Duodenal mucosa (tissue), 2 donors: ENCODE results near the gene GPR183.
A peak's percentile ranks its signal among the peaks of the same experiment; 100 is the strongest.

Experiments
- H3K27ac ChIP-seq: one replicate; pipeline ENCODE4 v1.7.0; 2013; ENCODE audit warnings: low read depth, low read length
- H3K27me3 ChIP-seq, 2 donors: one replicate each; pipeline ENCODE4 v1.7.0; 2013; ENCODE audit warnings: low read length in 2 of 2, control low read depth in 1 of 2; ENCODE audit not compliant: insufficient read depth in 2 of 2, control insufficient read depth in 1 of 2
- H3K36me3 ChIP-seq, 2 donors: one replicate each; pipeline ENCODE4 v1.7.0; 2013; ENCODE audit warnings: low read length in 2 of 2, control low read depth in 1 of 2; ENCODE audit not compliant: insufficient read depth in 2 of 2, control insufficient read depth in 1 of 2
- H3K4me1 ChIP-seq, 2 donors: one replicate each; pipeline ENCODE4 v1.7.0; 2013; ENCODE audit warnings: low read length in 2 of 2, control low read depth in 1 of 2; ENCODE audit not compliant: insufficient read depth in 2 of 2, control insufficient read depth in 1 of 2
- H3K4me3 ChIP-seq, 2 donors: one replicate each; pipeline ENCODE4 v1.7.0; 2013; ENCODE audit warnings: low read length in 2 of 2, low read depth in 1 of 2
- H3K9ac ChIP-seq, 2 donors: one replicate each; pipeline ENCODE4 v1.7.0; 2013; ENCODE audit warnings: low read length in 2 of 2, low read depth in 1 of 2
- H3K9me3 ChIP-seq, 2 donors: one replicate each; pipeline ENCODE4 v1.7.0; 2013; ENCODE audit warnings: low read length in 2 of 2, control low read depth in 1 of 2; ENCODE audit not compliant: control insufficient read depth in 1 of 2

Gene GPR183

DNA sequence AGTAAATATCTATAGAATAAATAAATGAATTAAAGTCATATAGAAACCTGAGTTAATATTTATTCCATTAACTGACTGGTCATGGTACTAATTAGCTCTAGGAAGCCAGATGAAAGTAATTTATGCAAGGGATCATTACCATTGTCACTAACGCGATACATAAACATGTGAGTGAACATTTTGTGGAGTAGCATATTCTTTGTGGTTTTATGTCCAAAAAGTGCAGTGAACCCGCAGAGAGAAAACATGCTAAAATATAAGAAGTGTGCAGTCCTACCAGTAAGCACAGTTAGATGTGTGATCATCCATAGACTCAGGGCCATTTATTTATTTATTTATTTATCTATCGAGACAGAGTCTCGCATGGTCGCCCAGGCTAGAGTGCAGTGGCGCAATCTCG is 1.6 kb downstream of the GPR183 start:
- Histone ChIP-seq H3K27me3 (no peaks in the 10 kb centered on the region), H3K4me1 (peaks cover 8 to 11% of the 10 kb centered on the region in 2 donors), H3K4me3 (peak overlapping the region in 1 of 2 donors; percentile 57), H3K36me3 (peaks cover 5 to 6% of the 10 kb centered on the region in 2 donors), H3K9ac (peak overlapping the region in 1 of 2 donors; percentile 22), H3K27ac (no peak overlapping the region), H3K9me3 (no peaks in the 10 kb centered on the region)

DNA sequence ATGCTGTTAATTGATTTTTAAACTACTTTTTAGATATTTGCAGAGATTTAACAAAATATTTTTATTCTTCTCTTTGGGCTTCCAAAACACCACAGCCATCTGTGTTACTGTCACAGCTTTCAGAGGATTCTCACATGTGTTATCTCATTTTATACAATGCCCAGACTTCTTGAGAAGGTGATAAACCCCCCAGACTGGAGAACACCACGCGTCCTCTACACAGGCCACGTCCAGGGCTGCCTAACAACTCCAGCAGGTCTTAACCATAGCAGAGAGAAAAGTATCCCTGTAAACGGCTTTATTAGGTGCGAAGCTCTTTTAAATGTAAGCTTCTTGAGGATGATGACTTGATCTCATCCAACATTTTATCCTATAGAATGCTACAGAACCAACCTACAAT is 2.0 kb downstream of the GPR183 start:
- Histone ChIP-seq H3K27me3 (no peaks in the 10 kb centered on the region), H3K36me3 (peaks cover 5 to 6% of the 10 kb centered on the region in 2 donors), H3K4me1 (peaks cover 8 to 10% of the 10 kb centered on the region in 2 donors), H3K9me3 (no peaks in the 10 kb centered on the region), H3K27ac (no peak overlapping the region), H3K9ac (peak overlapping the region in 1 of 2 donors; percentile 22), H3K4me3 (peak overlapping the region in 1 of 2 donors; percentile 31)

DNA sequence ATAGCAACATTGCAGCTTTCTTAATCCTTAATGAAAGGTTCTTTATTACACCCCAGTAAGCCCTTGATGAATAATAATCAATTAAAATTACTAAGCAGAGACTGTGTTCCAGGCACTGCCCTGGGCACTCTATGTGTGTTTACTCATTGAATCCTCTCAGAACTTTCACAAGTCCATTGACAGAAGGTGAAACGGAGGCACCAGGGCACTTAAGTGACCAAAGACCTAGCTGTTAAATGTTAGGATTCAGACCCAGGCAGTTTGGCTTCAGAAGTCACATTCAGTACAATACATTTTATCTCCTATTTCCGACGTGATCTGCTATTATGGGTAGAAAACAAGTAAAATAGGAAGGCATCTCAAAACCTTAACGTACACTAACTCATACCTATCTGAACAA is 2.7 kb downstream of the GPR183 start:
- H3K27ac ChIP-seq = no peak overlapping the region
- no peak overlapping the region for H3K4me3 ChIP-seq
- peaks cover 8 to 13% of the 10 kb centered on the region in 2 donors for H3K4me1 ChIP-seq
- H3K36me3 ChIP-seq = peaks cover 5 to 6% of the 10 kb centered on the region in 2 donors
- H3K9ac ChIP-seq = peak overlapping the region; percentile 26 to 45
- no peaks in the 10 kb centered on the region for H3K9me3 ChIP-seq
- no peaks in the 10 kb centered on the region for H3K27me3 ChIP-seq

DNA sequence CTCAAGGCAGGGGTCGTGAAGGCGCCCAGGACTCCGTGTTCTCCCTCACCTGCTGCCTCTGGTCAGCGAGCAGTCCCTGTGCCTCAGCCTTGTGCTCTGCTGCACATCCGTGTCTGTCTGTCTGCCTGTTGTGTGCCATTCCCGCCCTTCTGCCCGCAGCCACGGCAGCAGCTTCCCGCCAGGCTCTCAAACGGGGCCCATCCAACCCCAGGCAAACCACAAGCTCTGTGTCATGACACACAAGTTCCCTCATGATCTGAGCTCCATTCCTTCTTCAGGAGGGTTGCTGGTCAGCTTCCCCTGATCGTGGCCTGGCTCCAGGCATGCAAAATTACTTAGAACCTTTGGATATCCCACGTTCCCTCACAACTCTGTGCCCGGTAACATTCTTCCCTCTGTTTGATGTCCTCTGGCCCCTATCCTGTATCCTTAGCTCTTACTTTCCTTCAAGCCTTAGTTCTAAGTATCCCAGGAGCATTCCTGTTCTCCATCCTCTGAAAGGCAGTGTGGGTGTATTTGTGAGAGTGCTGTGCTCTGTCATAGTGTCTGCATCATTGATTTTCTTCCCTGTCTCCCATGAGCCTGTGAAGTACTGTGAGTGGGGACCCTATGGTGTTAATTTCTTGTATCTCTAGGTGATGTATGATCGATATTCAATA is 3.2 kb downstream of the GPR183 start:
- H3K27ac ChIP-seq = no peak overlapping the region
- H3K9ac ChIP-seq = peak overlapping the region; percentile 26 to 45
- peaks cover 3 to 5% of the 10 kb centered on the region in 2 donors for H3K36me3 ChIP-seq
- H3K4me1 ChIP-seq = peaks cover 8 to 13% of the 10 kb centered on the region in 2 donors
- no peaks in the 10 kb centered on the region for H3K27me3 ChIP-seq
- no peaks in the 10 kb centered on the region for H3K9me3 ChIP-seq
- H3K4me3 ChIP-seq = peak overlapping the region; percentile 22 to 38

DNA sequence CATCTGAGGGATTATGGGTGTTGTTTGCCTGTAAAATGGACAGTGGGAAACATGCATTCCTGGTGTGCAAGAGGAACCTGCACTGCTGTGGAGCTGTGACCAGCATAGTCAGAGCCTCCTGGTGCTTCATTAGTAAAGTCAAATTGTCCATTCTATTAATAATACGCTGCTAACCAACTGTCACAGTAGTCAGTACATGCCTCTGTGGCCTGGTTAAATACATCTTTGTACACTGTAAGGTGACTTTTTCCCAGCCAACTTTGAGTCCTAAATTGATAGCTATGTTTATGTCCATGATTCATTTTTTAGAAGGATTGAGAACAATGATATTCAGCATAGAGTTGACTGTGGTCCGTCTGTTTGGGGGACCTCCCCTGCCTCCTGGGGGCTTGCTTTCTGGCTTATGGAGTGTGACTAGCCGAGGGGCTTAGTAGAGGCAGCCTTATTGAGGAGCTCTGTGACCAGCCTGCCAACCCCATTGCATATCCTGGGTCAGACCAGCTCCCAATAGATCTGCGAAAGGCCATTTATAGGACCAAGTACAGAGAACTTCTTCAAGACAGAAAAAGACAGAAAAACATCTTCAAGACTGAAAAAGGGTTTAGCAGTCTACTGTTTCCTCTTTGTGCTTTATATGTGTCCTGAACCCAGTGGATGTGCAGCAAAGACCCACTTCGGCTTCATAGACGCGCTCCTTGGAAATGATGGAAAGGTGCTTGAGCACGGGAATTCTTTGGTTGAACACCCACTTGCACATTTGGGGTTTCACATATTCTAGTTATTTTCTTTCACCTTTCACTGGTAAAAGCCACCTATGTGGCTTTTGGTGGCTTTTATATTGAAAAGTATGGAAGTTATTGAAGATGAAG is 4.3 kb downstream of the GPR183 start:
- peaks cover 4 to 7% of the 10 kb centered on the region in 2 donors for H3K4me1 ChIP-seq
- no peaks in the 10 kb centered on the region for H3K27me3 ChIP-seq
- no peak overlapping the region for H3K4me3 ChIP-seq
- H3K9me3 ChIP-seq = no peaks in the 10 kb centered on the region
- H3K36me3 ChIP-seq = peaks cover 3 to 5% of the 10 kb centered on the region in 2 donors
- no peak overlapping the region for H3K27ac ChIP-seq
- peak overlapping the region; percentile 26 to 40 for H3K9ac ChIP-seq

DNA sequence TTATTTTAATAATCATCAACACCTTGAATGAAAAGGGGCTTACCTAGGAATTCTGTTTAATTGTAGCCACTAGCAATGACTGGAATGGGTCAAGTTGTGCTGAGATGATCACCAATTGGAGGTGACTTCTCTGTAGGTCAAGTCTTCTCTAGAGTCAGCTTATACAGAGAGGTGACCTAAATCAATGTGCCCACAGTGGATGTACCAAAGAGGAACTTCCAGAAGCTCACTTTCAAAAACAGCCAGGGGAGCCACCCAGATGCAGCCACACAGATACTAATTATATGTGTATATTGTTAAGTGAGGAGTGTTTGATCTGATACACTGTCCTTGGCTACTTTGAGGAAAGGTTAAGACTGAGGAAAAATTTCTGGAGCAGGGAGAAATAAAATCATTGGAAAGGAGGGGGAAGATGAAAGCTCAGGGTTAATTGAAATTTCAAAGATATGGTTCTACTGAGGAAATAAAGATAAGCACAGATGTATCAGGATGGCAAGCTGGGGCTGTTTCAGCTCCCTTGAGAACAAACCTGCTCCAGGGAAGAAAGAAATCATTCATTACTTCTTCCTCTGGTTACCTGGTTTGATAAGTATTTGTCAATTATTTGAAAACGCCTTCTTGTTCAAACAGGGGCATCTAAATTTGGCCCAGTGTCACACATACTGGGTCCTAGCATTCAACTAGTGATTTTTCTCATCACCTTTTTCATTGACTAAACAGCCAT is 5.1 kb downstream of the GPR183 start:
- H3K4me3 ChIP-seq = no peak overlapping the region
- peak overlapping the region in 1 of 2 donors; percentile 26 for H3K9ac ChIP-seq
- H3K9me3 ChIP-seq = no peaks in the 10 kb centered on the region
- H3K4me1 ChIP-seq = peaks cover 0 to 5% of the 10 kb centered on the region in 2 donors
- peak overlapping the region; percentile 2 for H3K27ac ChIP-seq
- peaks cover 3 to 5% of the 10 kb centered on the region in 2 donors for H3K36me3 ChIP-seq
- H3K27me3 ChIP-seq = no peaks in the 10 kb centered on the region

DNA sequence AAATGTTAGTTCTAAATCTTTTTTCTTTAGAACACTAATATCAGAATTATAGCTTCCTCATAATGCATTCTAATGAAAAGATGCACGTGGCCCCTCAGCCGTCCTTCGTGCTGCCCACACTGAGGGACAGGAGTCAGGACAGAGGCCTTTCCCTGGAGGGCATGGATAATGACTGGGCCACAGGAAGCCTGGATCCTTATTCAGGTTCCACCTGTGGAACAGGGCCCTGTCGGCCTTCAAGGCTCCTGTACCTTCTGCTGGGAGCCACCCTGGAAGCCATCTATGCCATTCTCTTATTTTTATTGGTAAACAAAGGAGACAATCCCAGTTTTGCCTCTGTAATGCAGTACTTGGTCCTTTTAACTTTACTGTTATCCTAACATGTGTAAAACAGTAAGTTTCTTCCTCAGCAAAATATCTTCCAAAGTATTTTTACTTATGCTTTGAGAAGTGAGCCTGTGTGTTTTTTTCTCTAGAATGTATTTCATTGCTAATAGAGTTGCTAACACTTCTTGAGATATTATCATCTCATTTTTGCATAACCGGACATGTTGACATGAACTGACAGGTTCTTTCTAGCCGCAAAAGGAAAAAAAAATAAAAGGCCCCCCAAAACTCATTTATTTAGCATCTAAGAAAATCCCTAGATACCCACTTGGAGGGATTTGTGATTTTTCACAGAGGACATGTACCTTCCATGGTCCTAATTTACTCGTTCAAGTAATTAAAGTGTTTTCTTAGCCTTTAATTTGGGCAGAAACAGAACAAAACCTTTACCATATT is 6.0 kb downstream of the GPR183 start:
- H3K9ac ChIP-seq = peak overlapping the region in 1 of 2 donors; percentile 23
- H3K4me1 ChIP-seq = peaks cover 0 to 5% of the 10 kb centered on the region in 2 donors
- no peaks in the 10 kb centered on the region for H3K9me3 ChIP-seq
- H3K36me3 ChIP-seq = peaks cover 3 to 5% of the 10 kb centered on the region in 2 donors
- H3K27me3 ChIP-seq = no peaks in the 10 kb centered on the region
- no peak overlapping the region for H3K4me3 ChIP-seq
- no peak overlapping the region for H3K27ac ChIP-seq

DNA sequence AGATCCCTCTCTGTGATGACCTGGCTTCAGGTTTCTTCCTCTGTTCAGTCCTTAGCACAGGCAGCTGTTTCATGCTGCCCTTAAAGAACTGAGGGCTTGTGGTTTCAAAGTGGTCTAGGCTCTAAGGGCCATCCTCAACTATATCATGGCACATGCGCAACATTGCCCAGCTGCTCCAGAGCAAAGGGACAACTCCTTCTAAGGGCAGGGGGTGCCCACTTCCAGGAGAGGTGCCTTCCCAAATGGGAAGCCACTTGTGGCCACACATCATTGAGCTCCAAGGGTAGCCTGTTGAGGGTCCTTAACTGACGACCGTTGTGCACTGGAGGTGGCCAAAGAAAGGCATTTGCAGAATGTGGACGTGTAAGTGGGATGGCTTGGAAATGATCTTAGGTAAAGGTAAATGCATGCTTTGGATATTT is 7.3 kb downstream of the GPR183 start:
- peaks cover 5 to 10% of the 10 kb centered on the region in 2 donors for H3K36me3 ChIP-seq
- H3K4me1 ChIP-seq = peaks cover 8 to 12% of the 10 kb centered on the region in 2 donors
- no peak overlapping the region for H3K27ac ChIP-seq
- H3K27me3 ChIP-seq = no peaks in the 10 kb centered on the region
- no peak overlapping the region for H3K9ac ChIP-seq
- H3K4me3 ChIP-seq = no peak overlapping the region
- H3K9me3 ChIP-seq = no peaks in the 10 kb centered on the region

DNA sequence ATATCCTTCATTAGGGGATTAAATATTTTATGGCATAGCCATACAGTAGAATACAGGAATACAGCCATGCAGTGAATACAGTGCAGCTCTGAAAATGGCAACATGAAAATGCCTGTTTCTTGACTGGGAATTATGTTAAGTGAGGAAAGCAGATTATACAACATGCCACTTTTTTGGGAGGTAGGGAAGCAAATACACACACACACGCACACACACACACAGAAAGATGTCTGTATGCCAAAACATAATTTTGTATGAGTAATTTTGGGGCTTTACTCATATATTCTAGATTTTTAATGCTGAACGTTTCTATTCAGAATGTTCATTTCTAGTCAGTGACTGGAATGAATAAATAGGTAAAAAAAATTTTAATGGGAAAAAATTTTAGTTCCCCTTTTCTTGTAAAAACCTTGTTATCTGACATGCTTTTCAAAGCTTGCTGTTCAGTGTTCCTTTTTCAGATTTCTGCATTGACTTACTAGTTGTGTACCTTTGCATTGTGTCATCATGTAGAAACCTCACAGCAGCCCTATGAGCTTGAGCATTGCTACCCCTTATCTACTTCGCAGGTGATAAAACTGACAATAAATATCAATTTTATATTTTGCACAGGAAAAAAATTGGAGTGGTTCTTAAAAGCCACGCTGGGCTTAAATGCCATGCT is 7.8 kb downstream of the GPR183 start:
- H3K36me3 ChIP-seq = peaks cover 5 to 10% of the 10 kb centered on the region in 2 donors
- H3K9me3 ChIP-seq = no peaks in the 10 kb centered on the region
- H3K27ac ChIP-seq = no peak overlapping the region

More for the DNA sequence above, 7.8 kb downstream of the GPR183 start:
- Histone ChIP-seq H3K9ac (no peak overlapping the region), H3K4me3 (no peak overlapping the region), H3K4me1 (peaks cover 8 to 12% of the 10 kb centered on the region in 2 donors), H3K27me3 (no peaks in the 10 kb centered on the region)
